DMS153 (cell line): ENCODE measurements around the gene SLC24A3.

Source experiments
- DNase-seq: peaks from one replicate; lab custom pipeline; 2025; lab: John Stamatoyannopoulos, UW

SLC24A3 gene

DNA sequence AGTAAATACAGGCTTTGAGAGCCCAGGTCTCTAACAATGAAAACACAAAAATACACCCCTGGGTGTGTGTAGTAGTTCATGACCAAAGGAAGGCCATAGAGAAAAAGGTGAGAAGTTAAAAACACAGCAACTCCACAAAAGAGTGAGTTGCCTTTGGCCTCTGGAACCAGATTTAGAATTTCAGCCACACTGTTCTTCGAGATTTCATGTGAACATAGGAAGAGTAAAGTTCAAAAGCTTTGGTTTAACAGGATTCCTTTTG, 502.1 kb downstream of the SLC24A3 start:
- no peak for DNase-seq

DNA sequence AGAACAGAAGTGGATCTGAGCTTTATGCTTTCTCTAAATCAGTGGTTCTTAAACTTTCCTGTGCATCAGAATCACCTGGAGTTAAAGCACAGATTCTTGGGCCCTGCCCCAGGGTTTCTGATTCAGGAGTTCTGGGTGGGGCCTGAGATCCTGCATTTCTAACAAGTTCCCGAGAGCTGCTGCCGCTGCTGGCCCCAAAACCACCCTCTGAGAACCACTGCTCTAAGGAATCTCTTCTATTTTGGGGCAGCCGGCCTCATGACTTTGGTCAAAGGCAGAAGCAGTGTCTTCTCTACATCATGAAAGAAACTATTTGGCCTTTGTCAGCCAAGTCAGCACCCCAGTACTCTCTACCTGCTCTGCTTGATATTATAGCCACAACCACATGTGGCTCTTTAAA, 503.5 kb downstream of the SLC24A3 start:
- no peak for DNase-seq

DNA sequence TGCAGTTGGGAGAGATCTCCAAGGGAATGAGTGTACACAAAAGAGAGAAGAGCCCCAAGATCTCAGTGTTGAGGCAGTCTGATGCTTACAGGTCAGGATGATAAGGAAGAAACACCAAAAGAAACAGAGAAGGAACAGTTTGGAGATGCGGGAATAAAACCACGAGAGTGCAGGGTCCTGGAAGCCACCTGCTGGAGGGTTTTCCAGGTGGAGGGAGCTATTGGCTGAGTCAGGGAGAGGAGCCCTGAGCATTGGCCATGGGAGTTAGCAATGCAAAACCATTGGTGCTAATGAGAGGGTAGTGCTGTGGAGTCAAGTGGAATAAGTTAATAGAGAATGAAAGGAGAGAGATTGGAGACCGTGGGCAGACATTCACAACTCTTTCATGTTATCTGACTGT, 506.4 kb downstream of the SLC24A3 start:
- no peak for DNase-seq

DNA sequence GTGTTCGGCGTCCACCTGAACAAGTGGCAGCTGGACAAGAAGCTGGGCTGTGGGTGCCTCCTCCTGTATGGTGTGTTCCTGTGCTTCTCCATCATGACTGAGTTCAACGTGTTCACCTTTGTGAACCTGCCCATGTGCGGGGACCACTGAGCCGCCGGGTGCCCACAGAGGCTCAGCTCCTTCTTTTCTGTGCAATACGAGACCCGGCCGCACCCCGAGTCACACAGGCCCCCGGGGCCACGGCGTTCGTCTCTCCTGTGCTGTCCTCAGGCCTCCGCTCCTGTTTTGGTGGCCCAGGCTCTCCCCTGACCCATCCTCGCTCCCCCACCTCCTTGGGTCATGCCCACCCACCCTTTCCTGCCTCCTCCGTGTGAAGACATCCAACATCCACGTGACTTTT, 508.5 kb downstream of the SLC24A3 start:
- no peak for DNase-seq

DNA sequence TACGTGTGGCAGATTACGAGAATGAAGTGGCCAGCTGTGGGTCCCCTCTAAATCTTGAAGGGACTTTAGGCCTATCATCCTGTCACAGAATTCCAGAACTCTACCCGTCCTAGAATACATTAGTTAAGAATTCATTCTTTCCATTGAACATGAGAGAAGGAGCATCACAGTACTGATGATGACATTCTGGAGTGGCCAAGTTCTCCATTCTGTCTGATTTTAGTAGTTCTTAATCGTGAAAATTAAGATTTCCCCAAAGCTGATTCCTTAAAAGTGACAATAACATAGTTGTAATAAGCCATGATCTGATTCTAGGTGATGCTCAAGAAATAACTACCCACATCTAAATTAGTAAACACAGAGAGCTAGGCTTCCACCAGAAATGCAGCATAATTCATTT, 510.6 kb downstream of the SLC24A3 start:
- DNase-seq, result no peak

DNA sequence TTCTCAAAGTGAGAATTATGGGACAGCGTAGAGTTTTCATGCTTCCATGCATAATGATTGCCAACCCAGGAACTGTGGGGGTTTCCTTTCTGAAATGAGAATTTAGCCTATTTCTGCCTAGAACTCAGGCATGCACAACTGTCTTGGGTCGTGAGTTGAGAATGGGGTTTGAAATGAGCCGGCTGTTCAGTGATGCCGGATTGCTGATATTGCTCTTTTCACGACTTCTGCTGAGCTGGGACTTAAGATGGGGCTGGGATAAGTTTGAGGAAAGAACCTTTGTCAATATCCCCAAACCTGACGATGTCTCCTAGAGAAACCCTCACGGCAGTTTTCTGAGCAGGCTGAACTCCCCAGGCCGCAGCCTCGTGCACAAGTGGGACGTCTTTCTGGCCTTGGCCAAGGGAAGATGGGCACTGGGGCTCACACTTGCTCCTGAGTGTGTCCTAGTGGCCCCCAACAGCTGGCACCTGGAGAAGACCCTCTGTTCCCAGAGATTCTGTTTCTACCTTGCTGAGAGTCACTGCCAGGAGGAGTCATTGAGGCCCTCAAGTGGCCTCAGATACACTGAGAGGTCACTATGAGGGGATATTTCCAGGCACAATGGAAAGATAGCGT, 511.5 kb downstream of the SLC24A3 start:
- DNase-seq, result no peak

DNA sequence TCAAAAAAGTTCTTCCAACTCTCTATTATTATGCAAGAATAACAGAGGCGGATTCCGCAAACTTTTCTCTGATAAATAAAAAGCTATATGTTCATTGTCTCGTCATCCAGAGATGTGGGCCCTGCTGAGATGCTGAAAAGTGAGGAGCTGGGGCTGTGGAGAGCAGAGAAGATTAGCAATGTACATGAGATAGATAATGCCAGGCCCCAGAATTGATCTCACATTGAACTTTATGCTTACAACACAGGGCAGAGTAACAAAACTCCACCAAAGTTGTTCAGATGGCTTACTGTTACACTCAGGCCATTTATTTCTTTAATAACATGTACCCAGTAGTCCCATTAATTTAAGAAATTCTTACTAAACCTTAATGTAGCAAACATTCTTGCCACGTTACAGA, 512.9 kb downstream of the SLC24A3 start:
- DNase-seq, result no peak

DNA sequence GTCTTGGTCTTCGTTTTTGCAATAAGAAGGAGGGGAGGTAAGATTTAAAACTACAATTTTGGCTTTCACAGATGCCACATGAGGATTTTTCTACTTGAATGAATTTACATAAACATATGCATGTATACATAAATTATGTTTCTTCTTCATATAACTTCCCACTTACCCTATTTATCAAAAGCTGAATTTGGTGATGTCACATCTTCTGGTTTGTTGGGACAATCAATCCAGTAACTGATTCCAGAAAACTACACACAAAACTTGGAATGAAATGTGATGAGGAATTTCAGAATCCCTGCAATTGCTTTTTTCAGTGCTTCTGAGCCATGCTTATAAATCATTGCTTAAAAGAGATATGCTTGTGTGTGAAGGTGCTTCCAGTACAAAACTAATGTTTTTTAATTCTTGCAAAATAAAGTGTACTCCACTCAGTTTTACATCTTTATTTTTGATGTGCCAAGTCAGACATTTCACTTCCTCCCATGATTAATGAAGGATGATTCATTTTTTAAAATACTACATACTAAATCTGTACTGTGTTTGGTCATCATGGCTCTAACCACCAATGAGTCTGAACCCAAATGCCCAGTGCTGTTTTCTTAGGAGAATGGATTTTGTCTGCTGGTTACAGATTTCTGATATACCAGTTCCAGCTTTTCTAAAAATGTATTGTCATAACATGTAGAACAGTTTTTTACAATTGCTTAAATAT, 513.5 kb downstream of the SLC24A3 start:
- DNase-seq, result no peak

DNA sequence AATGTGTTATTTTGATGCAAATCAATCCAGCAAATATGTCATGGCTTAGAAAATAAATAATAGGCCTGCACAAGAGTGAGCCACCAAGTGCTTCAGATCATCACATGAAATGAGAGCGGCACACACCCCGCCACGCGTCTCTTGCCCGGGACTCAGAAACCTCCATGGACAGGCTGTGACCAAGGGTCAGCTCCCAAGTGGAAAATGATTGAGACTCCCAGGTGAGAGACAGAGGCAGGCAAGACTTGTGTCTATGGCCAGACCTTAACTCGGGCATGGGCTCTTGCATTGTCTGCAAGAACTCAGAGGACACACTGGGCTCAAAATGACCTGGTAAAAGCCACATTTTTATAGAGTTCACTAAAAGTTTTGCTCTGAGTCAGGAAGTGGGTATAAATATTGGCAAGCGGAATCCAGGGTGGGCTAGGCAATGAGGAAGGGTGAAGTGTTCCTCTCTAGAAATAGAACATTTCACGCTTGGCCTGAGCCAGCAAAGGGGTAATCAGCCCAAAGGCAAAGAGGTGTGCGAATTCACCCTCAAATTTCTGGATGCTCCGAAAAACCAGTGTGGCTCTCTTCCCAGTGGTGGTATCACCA, 514.9 kb downstream of the SLC24A3 start:
- no peak for DNase-seq

DNA sequence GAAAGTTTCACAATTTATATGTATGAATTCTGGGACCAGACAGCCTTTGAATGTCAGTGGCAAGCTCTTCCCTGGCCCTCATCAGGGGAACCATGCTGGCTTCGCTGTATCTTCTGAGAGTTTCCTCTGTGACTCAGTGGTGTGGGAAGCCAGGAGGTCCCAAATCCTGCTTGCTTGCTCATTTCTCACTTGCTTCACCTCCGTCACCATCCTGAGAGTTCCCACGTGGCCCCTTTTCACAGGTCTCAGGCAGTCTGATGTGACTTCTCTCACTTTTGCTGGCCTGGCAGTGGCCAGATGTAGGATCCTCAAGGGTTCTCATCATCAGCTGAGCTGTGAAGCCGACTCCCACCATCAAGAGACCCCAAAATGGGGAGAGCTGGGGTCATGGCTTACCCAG, 517.2 kb downstream of the SLC24A3 start:
- DNase-seq, result no peak

DNA sequence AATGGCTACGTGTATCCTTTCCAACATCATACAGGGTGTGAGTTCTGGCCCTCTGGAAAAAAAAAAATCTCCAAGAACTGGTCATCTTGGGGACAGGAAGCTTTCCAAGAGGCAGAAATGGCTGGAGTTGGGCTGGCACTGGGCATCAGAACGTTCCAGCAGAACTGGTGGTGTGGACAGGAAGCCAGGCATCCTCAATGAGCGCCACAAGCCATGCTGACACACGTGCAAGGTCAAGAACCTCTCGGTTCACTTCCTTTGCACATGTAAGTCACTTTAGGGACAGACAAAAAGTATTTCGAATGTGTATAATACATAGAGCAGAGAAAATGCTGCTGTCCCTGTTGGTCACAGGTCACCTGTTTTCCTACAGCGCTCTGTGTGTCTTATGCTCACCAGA, 518.3 kb downstream of the SLC24A3 start:
- no peak for DNase-seq

DNA sequence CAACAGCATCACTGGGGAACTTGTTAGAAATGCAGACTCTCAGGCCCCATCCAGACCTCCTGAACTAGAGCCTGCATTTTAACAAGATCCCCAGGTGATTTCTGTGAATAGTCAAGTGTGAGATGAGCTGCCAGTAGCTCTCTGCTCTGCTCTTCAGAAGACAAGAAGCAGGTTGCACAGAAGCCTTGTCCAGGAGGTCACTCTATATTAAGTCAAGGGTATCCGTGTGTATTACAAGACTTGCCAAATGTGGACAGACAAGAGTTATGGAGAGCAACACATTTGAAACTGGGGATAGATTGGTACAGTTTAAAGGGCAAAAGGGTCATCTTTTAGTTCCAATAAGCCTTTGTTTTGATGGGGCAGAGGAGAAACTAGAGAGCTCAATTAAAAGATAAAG, 522.4 kb downstream of the SLC24A3 start:
- DNase-seq, result no peak

DNA sequence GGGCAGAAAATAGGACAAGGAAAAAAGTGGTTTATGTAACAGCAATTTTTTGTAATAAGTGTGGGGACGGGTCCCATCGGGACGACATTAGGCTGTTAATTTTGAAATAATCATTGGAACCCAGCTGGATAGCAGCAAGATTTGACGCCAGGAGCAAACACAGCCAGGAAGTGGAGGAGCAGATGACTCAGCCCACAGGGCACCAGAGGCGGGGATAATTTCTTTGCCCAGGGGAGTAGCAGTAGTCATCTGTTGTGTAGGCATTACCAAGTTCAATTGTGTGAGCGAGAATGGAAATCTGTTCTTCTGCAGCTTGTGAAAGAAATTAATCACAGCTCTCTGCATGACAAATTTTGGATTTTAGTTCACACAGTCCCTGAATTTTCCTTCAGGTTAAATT, 523.0 kb downstream of the SLC24A3 start:
- peak; percentile 77 for DNase-seq

DNA sequence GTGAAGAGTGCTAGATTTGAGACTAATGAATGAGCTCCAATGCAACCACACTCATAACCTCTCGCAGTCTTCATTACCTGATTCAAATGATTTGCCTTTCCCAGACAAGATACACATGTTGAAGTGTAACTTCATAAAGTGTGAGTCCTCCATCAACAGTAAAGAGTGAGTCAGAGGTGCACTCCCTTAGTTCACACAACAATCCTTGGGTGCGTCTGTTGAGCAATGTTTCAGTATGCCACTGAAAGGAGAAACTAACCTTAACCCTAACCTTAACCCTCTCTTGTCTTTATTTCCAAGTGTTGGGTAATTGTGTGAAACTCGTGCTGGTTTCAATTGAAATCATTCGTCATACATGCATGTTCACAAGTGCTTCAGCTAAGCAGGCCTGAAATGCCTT, 524.6 kb downstream of the SLC24A3 start:
- DNase-seq, result no peak

DNA sequence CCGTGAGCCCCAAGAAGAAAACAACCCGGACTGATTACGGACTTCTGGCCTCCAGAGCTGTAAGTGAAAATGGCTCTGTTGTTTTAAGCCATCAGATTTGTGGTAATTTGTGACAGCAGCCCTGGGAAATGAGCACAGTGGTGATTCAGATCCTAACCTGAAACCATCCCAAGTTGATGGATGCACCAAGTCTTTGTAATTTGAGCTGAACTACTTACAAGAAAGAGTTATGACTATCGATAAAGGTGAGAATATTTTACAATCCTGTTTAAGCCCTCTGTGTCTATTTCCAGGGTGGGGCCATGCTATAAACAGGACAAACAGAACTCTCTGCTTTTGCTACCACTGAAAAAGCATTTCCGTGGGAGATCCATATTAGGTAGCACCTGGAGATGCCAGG, 526.5 kb downstream of the SLC24A3 start:
- DNase-seq, result no peak

DNA sequence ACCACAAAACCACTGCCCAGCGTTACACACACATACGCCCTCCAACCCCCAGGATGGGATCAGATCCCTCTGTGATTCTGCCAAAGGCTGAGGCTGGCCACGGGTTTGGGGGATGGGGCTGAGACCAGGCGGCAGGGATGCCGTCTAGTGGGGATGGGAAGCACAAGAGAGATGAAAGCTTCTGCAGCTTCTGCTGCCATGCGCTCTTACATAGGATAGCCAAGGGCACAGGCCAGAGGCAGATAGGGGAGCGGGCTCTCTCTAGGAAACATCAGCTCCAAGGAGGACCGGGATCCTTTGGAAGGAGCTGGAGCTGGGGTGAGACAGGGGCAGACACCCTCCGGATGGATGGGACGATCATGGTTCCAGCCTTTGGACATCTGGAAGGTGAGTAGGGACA, 526.9 kb downstream of the SLC24A3 start:
- DNase-seq, result no peak

DNA sequence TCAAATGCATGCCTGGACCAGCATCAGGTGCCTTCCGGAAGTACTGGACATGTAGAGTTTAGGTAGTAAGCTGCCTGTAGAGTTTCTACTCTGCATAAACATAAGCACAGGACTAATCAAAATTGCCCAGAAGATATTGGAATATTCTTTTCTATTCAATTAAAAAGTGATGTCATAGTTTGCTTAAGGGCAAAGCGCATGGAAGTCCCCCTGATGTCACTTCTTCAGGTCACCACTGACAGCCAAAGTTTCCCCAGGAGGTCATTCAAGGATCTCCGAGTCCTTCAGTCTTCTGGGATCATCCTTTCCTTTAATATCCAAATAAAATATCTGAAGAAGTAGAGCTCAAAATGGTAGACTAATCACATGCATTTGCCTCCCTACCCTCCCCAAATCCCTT, 528.1 kb downstream of the SLC24A3 start:
- DNase-seq, result no peak

DNA sequence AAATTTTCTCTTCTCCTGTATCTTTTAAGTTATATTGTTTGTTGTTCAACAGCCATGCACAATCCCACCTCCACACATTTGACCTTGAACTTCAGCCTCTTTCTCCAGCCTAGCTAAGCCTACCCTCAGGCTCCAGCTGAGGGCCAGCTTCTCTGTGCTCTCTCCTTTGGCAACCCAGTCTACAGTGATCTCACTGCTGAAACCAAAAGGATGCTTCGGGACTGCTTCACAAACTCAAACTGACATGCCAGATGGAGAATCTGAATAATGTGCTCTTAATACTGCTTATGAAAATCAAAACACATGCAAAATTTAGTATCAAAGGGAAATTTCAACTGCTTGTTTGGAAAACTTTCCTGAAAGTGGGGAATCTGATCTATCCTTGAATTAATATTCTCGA, 529.5 kb downstream of the SLC24A3 start:
- DNase-seq, result no peak

DNA sequence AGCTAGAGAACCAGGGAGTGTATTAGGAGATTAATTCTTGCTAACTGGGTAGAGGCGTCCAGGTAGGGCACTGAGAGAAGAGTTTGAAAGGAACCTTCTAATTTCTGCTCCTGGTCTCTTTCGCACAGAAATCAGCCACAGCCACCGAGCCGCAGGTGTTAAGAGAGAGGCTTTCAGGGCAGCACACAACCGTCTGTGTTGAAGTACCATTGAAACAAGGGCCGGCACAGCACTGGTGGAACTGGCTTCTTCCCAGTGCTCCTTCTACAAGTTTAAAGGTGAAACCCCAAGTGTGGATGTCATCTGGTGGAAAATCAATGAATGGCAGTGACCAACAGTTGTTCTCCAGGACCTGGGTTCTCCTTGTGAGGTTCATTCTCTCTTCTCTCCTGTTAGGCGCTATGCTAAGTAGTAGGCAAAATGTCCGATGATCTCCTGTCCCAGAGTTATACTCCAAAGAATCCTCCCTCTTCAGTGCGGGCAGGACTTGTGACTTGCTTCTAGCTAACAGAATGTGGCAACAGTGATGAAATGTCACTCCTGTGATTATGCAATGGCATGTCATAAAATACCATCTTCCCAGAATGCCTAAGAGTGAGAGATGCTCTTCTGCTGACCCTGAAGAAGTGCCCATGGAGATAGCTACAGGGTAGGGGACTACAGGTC, 530.7 kb downstream of the SLC24A3 start:
- DNase-seq, result no peak

DNA sequence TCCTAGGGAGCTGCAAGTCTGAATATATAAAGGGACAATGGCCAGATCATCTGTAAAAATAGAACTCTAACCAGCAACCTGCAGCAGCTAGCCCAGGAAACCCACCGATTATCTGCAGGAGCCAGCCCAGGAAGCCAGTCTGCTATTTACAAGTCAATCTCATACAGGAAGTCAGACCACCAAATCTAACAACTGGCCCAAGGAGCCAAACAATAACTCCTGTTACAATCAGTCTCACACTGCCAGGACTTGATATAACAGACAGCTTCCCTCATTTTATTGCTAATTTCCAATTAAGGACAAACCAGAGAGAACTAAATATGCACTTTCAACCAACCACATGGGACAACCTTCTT, 531.2 kb downstream of the SLC24A3 start:
- DNase-seq, result no peak

DNA sequence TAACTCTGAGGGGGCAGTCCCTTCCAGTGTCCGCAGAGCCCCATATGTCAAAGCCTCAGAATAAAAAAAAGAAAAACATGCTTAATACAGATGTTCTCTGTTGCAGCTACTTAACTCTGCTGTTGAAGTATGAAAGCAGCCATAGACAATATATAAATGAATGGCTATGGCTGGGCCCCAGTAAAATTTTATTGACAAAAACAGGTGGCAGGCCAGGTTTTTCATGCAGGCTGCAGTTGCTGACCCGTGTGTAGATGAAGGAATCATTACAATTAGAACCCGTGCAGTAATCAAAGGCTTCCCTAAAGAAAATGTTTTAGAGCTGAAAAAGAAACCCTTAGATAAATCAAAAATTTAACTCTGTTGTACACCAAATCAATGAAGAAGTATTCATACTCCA, 532.7 kb downstream of the SLC24A3 start:
- DNase-seq, result no peak

DNA sequence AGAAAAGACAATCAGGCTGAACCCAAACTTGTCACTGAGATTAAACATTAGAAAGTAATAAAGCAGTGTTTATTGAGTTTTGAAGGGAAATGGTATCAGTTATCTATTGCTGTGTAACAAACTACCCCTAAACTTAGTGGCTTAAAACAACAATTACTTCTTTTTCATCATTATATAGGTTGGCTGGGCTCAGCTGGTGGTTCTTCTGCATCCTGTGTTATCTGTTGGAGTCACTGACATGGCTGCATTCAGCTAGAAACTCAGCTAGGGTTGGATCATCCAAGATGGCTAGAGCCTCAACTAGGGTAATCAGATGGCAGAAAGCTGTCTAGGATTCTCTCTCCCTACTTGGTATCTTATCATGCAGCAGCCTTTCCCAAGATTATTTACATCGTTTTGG, 533.1 kb downstream of the SLC24A3 start:
- no peak for DNase-seq

DNA sequence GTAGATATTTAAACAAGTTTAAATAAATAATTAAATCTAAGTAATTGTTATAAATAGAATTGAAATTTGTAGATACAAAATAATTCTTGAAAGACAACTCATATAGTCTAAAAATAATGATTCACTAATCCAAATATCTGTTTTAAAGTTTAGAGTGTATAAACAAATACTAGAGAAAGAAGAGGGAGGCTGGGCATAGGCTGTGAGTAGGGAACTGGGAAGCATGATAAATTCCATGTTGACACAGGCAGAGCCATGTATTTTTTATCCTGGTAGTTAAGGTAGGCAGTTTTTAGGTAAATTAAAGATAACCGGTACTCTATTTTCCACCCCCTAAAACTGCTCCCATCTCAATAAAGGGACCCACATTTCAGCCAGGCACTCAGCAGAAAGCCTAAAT, 534.0 kb downstream of the SLC24A3 start:
- DNase-seq, result no peak

DNA sequence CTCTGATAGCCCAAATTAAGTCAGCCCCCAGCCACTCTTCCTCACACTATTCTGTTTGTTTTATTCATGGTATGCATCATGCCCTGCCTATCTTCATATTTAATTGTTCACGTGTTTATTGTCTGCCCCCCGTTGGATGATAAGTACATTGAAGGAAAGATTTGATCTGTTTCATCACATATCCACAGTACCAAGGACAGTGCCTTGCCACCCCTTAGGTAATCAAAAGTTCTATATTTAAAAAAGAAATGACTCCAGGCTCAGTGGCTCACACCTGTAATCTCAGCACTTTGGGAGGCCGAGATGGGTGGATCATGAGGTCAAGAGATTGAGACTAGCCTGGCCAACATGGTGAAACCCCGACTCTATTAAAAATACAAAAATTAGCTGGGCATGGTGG, 535.5 kb downstream of the SLC24A3 start:
- DNase-seq, result no peak
